K562 (cell line): Measurements from ENCODE around the gene COX10. TPM values are rescaled to one million over a fixed set of nuclear protein-coding genes. Genes with fewer than 3 reads are reported as not detected.

Source experiments
- ATAC-seq: fragments of 200-7000 bp; cut with Tn5 transposase; 3 replicates; pipeline ENCODE4 v1.9.1; 2020; ENCODE audit warnings: moderate library complexity
- BruUV-seq: library from RNA; stranded (reverse); fragments of 400-500 nt; replicated peaks from 2 replicates; lab custom pipeline; 2021; lab: Mats Ljungman, UMichigan
- CTCF ChIA-PET: fragments of 300-600 bp; formaldehyde crosslinking; extraction: SDS; loops from one replicate; lab custom pipeline; 2021; ENCODE audit warnings: low intra/inter-chr PET ratio; lab: Yijun Ruan, JAX
- POLR2A ChIA-PET: fragments of 300-600, 350-650 bp; sonication (Branson Sonifier 250); formaldehyde crosslinking; extraction: SDS; loops from one replicate; lab custom pipeline; 2021; ENCODE audit warnings: antibody characterized with exemption, inconsistent platforms; lab: Yijun Ruan, JAX
- DNase-seq, 4 experiments: peaks; one replicate each; pipeline versions ENCODE4 v3.0.0 to v3.0.0-alpha.2; 2011 to 2018; ENCODE audit warnings: low spot score in 3 of 4, mixed read lengths in 3 of 4; ENCODE audit errors: extremely low read depth in 1 of 4
- FAIRE-seq: peaks from 2 replicates; lab custom pipeline; 2011; peaks lifted over from hg19 to GRCh38; lab: Jason Lieb, UNC
- H2AFZ ChIP-seq: 2 replicates; pipeline ENCODE4 v1.6.0; 2011; ENCODE audit warnings: low read depth, low read length, control low read depth, inconsistent platforms
- H3K27ac ChIP-seq: fragments of 200-600 bp; 3 replicates; pipeline ENCODE4 v1.8.0; 2011; ENCODE audit warnings: low read depth, mild to moderate bottlenecking, control low read depth, inconsistent platforms, low read length, moderate library complexity, mixed read lengths; ENCODE audit errors: extremely low read depth
- H3K27me3 ChIP-seq, 2 experiments: fragments of 300-600 bp in 1 of 2; 2 replicates in 1 of 2; 3 replicates in 1 of 2; pipeline versions ENCODE4 v1.6.0 to v1.8.0; 2011; ENCODE audit warnings: inconsistent platforms in 2 of 2, low read length in 2 of 2, mild to moderate bottlenecking in 1 of 2, mixed read lengths in 1 of 2, moderate library complexity in 1 of 2; ENCODE audit not compliant: control insufficient read depth in 2 of 2, insufficient read depth in 2 of 2
- H3K36me3 ChIP-seq: fragments of 300-600 bp; 3 replicates; pipeline ENCODE4 v1.8.0; 2011; ENCODE audit warnings: mild to moderate bottlenecking, low read length, inconsistent platforms; ENCODE audit not compliant: control insufficient read depth, insufficient read depth
- H3K4me1 ChIP-seq, 2 experiments: fragments of 200-600 bp in 1 of 2; replicated peaks in 1 of 2; 2 replicates in 1 of 2; 3 replicates in 1 of 2; pipeline versions ENCODE4 v1.5.1 to v1.8.0; 2011; ENCODE audit warnings: inconsistent platforms in 2 of 2, low read length in 2 of 2, mild to moderate bottlenecking in 1 of 2, mixed read lengths in 1 of 2, moderate library complexity in 1 of 2; ENCODE audit not compliant: control insufficient read depth in 2 of 2, insufficient read depth in 2 of 2
- H3K4me2 ChIP-seq: 2 replicates; pipeline ENCODE4 v1.6.1; 2011; ENCODE audit warnings: low read length, control low read depth, inconsistent platforms, mixed read lengths; ENCODE audit not compliant: insufficient read depth
- H3K4me3 ChIP-seq: fragments of 200-600 bp; sonication (generic), shearing (Covaris generic); 2 replicates; pipeline ENCODE4 v1.5.1; 2016; ENCODE audit warnings: control low read depth, inconsistent platforms
- H3K79me2 ChIP-seq: fragments of 200-600 bp; 3 replicates; pipeline ENCODE4 v1.8.0; 2011; ENCODE audit warnings: low read length, inconsistent platforms; ENCODE audit not compliant: control insufficient read depth, insufficient read depth
- H3K9ac ChIP-seq, 2 experiments: 2 replicates each; pipeline versions ENCODE4 v1.6.0 to v1.6.1; 2011; ENCODE audit warnings: low read depth in 2 of 2, low read length in 2 of 2, control low read depth in 1 of 2, inconsistent platforms in 1 of 2, mild to moderate bottlenecking in 1 of 2, mixed read lengths in 1 of 2; ENCODE audit not compliant: insufficient read depth in 1 of 2
- H3K9me1 ChIP-seq: one replicate; pipeline ENCODE4 v1.6.0; 2011; ENCODE audit warnings: inconsistent platforms, mild to moderate bottlenecking, low read length, moderate library complexity; ENCODE audit not compliant: control insufficient read depth, insufficient read depth
- H3K9me3 ChIP-seq: replicated peaks from 2 replicates; pipeline ENCODE4 v1.5.1; 2011; ENCODE audit warnings: low read depth, low read length, inconsistent platforms; ENCODE audit not compliant: control insufficient read depth, insufficient read depth
- H4K20me1 ChIP-seq: replicated peaks from 2 replicates; pipeline ENCODE4 v1.6.1; 2011; ENCODE audit warnings: low read length, inconsistent platforms, mixed read lengths; ENCODE audit not compliant: control insufficient read depth, insufficient read depth
- BHLHE40 ChIP-seq: IDR thresholded peaks from 2 replicates; pipeline ENCODE4 v1.6.1; 2011; ENCODE audit warnings: low read length, improper control_type of control experiment
- CBFA2T3 ChIP-seq: fragments of 450-650 bp; IDR thresholded peaks from 2 replicates; pipeline ENCODE4 v1.6.1; 2017
- CEBPB ChIP-seq: fragments of 450-650 bp; IDR thresholded peaks from 2 replicates; pipeline ENCODE4 v1.6.1; 2016; ENCODE audit warnings: missing genetic modification characterization, missing compliant biosample characterization
- CEBPG ChIP-seq, 3 experiments: fragments of 200-800 bp in 1 of 3; sonication (Bioruptor generic) in 1 of 3; sonication (generic) in 1 of 3; formaldehyde crosslinking in 1 of 3; IDR thresholded peaks in 2 of 3; conservative IDR thresholded peaks in 1 of 3; 2 replicates each; pipeline versions ENCODE4 v1.6.1 to v1.8.0; 2016 to 2022; ENCODE audit warnings: missing compliant biosample characterization in 2 of 3, missing genetic modification characterization in 2 of 3, mild to moderate bottlenecking in 1 of 3, missing genetic modification reagents in 1 of 3
- FOXM1 ChIP-seq, 2 experiments: fragments of 450-650 bp in 1 of 2; sonication (generic) in 1 of 2; formaldehyde crosslinking in 1 of 2; IDR thresholded peaks; 2 replicates each; pipeline versions ENCODE4 v1.6.1 to v1.9.0; 2017 to 2022; ENCODE audit warnings: low read depth in 2 of 2, mild to moderate bottlenecking in 2 of 2, missing genetic modification reagents in 1 of 2, moderate library complexity in 1 of 2
- HDAC3 ChIP-seq: fragments of 450-650 bp; IDR thresholded peaks from 2 replicates; pipeline ENCODE4 v1.6.1; 2018; ENCODE audit warnings: borderline replicate concordance, mild to moderate bottlenecking, moderate library complexity; ENCODE audit not compliant: partially characterized antibody
- HOXB6 ChIP-seq: fragments of 250-450 bp; sonication (Bioruptor Pico); IDR thresholded peaks from 2 replicates; pipeline ENCODE4 v1.5.1; 2022; ENCODE audit warnings: mild to moderate bottlenecking, borderline replicate concordance
- KDM1A ChIP-seq, 2 experiments: fragments of 450-650 bp; IDR thresholded peaks; 2 replicates each; pipeline ENCODE4 v1.6.1; 2016; ENCODE audit warnings: mild to moderate bottlenecking in 2 of 2
- KLF10 ChIP-seq: fragments of 250-450 bp; sonication (Bioruptor Pico); IDR thresholded peaks from 2 replicates; pipeline ENCODE4 v1.6.1; 2021; ENCODE audit warnings: matching md5 sums
- KLF16 ChIP-seq: IDR thresholded peaks from 2 replicates; pipeline ENCODE4 v1.6.1; 2016; ENCODE audit warnings: antibody characterized with exemption
- L3MBTL2 ChIP-seq: fragments of 450-650 bp; IDR thresholded peaks from 2 replicates; pipeline ENCODE4 v1.6.1; 2016; ENCODE audit warnings: mild to moderate bottlenecking, moderate library complexity
- LEF1 ChIP-seq: fragments of 450-650 bp; IDR thresholded peaks from 2 replicates; pipeline ENCODE4 v1.6.1; 2016; ENCODE audit warnings: mild to moderate bottlenecking
- NFE2 ChIP-seq: IDR thresholded peaks from 2 replicates; pipeline ENCODE4 v1.6.1; 2014; ENCODE audit warnings: antibody characterized with exemption, low read depth
- POLR2AphosphoS5 ChIP-seq: IDR thresholded peaks from 2 replicates; pipeline ENCODE4 v1.6.1; 2011; ENCODE audit warnings: mild to moderate bottlenecking, low read depth, low read length, moderate library complexity; ENCODE audit not compliant: control insufficient read depth, insufficient read depth
- RCOR1 ChIP-seq, 2 experiments: IDR thresholded peaks; 2 replicates each; pipeline ENCODE4 v1.6.1; 2012; ENCODE audit warnings: low read depth in 2 of 2, low read length in 2 of 2, borderline replicate concordance in 1 of 2, improper control_type of control experiment in 1 of 2
- SOX6 ChIP-seq: fragments of 450-650 bp; IDR thresholded peaks from 2 replicates; pipeline ENCODE4 v1.6.1; 2014; ENCODE audit warnings: mild to moderate bottlenecking
- ZNF316 ChIP-seq: fragments of 450-650 bp; IDR thresholded peaks from 2 replicates; pipeline ENCODE4 v1.6.1; 2016
- ZNF766 ChIP-seq: fragments of 200-800 bp; sonication (Bioruptor generic); conservative IDR thresholded peaks from 2 replicates; pipeline ENCODE4 v1.6.1; 2016; ENCODE audit warnings: missing genetic modification characterization, missing compliant biosample characterization
- WGBS: fragments of 100-300 bp; shearing (Covaris generic); methylation state at CpG from one replicate; pipeline ENCODE4 v1.1.6; 2016; ENCODE audit warnings: low coverage, mixed read lengths; ENCODE audit not compliant: insufficient coverage; ENCODE audit errors: missing lambda C conversion rate; 5-methylcytosine and 5-hydroxymethylcytosine counted together
- in situ Hi-C: fragments of 300-500 bp; cut with MboI; formaldehyde crosslinking; loops from 4 replicates; pipeline ENCODE4 v1.15.0; 2018; ENCODE audit warnings: inconsistent platforms, mixed read lengths
- intact Hi-C: fragments of 100-400 bp; cut with micrococcal nuclease; formaldehyde crosslinking; loops from 2 replicates; pipeline ENCODE4 v1.14.2; 2022
- polyA plus RNA-seq, 8 experiments: library from polyadenylated mRNA; depleted of rRNA in 4 of 8; stranded (reverse) in 5 of 8; unstranded in 3 of 8; fragments of >200 nt; fragmentation: Nextera tagmentation in 2 of 8; fragmentation: Illumina TruSeq in 1 of 8; extraction: Ambion mirVana in 2 of 8; extraction: Trizol in 1 of 8; gene quantifications; 2 replicates each; pipeline versions ENCODE4 v1.2.1 to v1.2.3, GENCODE V29; 2011 to 2014; ENCODE audit warnings: inconsistent platforms in 1 of 8, missing spikeins in 1 of 8
- total RNA-seq, 7 experiments: library from RNA; depleted of rRNA in 6 of 7; stranded (reverse); fragments of >200 nt in 6 of 7; fragmentation: Illumina TruSeq in 2 of 7; extraction: Trizol in 2 of 7; gene quantifications; 2 replicates each; pipeline versions ENCODE4 v1.2.1 to v1.2.3, GENCODE V29; 2011 to 2021; ENCODE audit warnings: low replicate concordance in 1 of 7
- TF ChIP-seq, protein P1 (sequence below): fragments of 450-650 bp; formaldehyde crosslinking; IDR thresholded peaks from 2 replicates; pipeline ENCODE4 v1.4.0; 2022; ENCODE audit warnings: mild to moderate bottlenecking, moderate library complexity
- TF ChIP-seq, protein P2 (sequence below), 2 experiments: fragments of 450-650 bp; conservative IDR thresholded peaks; 2 replicates each; pipeline ENCODE4 v1.6.1; 2017; ENCODE audit warnings: mild to moderate bottlenecking in 2 of 2, moderate library complexity in 2 of 2

COX10 gene
- total and polyA plus RNA-seq, 9 of the 15 experiments (the other 6 are each of a cell fraction or from before 2014, with no cell fraction given), result 10.3 to 26.4 (median 17.8) TPM

DNA sequence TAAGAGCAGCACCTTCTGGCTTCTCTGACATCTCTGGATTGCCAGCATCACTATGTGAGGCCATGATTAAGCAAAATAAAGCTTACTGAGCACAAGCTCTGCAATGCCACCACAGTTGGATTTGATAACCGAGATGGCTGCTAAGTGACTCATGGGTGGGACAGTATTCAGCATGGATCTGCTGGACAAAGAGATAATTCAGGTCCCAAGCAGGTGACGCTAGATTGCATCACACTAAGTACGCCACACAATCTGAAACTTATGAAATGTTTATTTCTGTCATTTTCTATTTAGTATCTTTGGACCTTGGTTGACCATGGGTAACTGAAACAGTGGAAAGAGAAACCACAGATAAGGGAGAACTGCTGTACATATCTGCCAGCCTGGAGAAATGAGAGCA is 139.9 kb downstream of the COX10 start:
- peaks cover 6% of the 10 kb centered on the region; the same call in 1 of the 3 replicates for H3K36me3 ChIP-seq
- CTCF ChIA-PET, result no interaction called here
- peaks cover 0 to 14% of the 10 kb centered on the region in 2 experiments; a peak in 3 of 5 replicates for H3K4me1 ChIP-seq
- intact Hi-C loops (no loop called here), in situ Hi-C loops (no loop called here)
- H3K27me3 ChIP-seq, result no peaks in the 10 kb centered on the region
- no peaks in the 10 kb centered on the region for H4K20me1 ChIP-seq
- no TSS peak for BruUV-seq
- no peak overlapping the region for H3K4me2 ChIP-seq
- H3K9me1 ChIP-seq, result no peaks in the 10 kb centered on the region
- H3K4me3 ChIP-seq, result no peak overlapping the region
- peak overlapping the region; percentile 48; the same call in 1 of the 3 replicates for H3K27ac ChIP-seq
- H3K9ac ChIP-seq, result no peak overlapping the region
- DNase-seq (peak in 2 of 4 experiments; percentile 11 to 54), ATAC-seq (peak; percentile 86), FAIRE-seq (peak; percentile 62)
- no peaks in the 10 kb centered on the region for H3K79me2 ChIP-seq
- H3K9me3 ChIP-seq, result 0 out of 2 replicates have a peak, but pooled peaks cover 2% of the 10 kb centered on the region
- POLR2A ChIA-PET, result no interaction called here
- H2AFZ ChIP-seq, result no peak overlapping the region
- WGBS, result 3% methylated on average over 3 of the region's 3 CpGs
- TF ChIP-seq NFE2 (peak; percentile 82), SOX6 (peak; percentile 85), KLF10 (no peak), KDM1A (IDR thresholded peaks at IDR 0.05) (peak; percentile 68 to 75; a peak in 3 of 4 replicates), LEF1 (peak; percentile 37; the same call in 1 of the 2 replicates), BHLHE40 (peak; percentile 28; the same call in 1 of the 2 replicates), HOXB6 (CRISPR knock-in tag) (no peak), KLF16 (peak; percentile 54), POLR2AphosphoS5 (peak; percentile 46; the same call in 1 of the 2 replicates), CEBPB (tag) (peak; percentile 87), RCOR1 (IDR thresholded peaks at IDR 0.05; ENCODE audit: borderline replicate concordance in 1 of 2, low read depth in 2 of 2, low read length in 2 of 2) (peak in 1 of 2 experiments; percentile 90; a peak in 2 of 4 replicates), ZNF316 (peak; percentile 56; the same call in 1 of the 2 replicates), ZNF766 (CRISPR knock-in tag) (peak; percentile 57; the same call in 1 of the 2 replicates), CEBPG (CRISPR knock-in tag; IDR thresholded peaks at IDR 0.05) (peak; percentile 93), CEBPG (tag; conservative IDR thresholded peaks at IDR 0.05 in 1 of 2, IDR thresholded peaks at IDR 0.05 in 1 of 2) (peak; percentile 91 to 97), HDAC3 (no peak), FOXM1 (IDR thresholded peaks at IDR 0.05; ENCODE audit: low read depth) (0 out of 2 replicates have a peak, but pooled peaks have one; percentile 18), FOXM1 (CRISPR knock-in tag; IDR thresholded peaks at IDR 0.05; ENCODE audit: low read depth) (no peak), L3MBTL2 (peak; percentile 45; the same call in 1 of the 2 replicates), CBFA2T3 (peak; percentile 83)
- TF ChIP-seq, protein P1, sequence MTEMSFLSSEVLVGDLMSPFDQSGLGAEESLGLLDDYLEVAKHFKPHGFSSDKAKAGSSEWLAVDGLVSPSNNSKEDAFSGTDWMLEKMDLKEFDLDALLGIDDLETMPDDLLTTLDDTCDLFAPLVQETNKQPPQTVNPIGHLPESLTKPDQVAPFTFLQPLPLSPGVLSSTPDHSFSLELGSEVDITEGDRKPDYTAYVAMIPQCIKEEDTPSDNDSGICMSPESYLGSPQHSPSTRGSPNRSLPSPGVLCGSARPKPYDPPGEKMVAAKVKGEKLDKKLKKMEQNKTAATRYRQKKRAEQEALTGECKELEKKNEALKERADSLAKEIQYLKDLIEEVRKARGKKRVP (CRISPR knock-in tag), result peak; percentile 81
- TF ChIP-seq, protein P2, sequence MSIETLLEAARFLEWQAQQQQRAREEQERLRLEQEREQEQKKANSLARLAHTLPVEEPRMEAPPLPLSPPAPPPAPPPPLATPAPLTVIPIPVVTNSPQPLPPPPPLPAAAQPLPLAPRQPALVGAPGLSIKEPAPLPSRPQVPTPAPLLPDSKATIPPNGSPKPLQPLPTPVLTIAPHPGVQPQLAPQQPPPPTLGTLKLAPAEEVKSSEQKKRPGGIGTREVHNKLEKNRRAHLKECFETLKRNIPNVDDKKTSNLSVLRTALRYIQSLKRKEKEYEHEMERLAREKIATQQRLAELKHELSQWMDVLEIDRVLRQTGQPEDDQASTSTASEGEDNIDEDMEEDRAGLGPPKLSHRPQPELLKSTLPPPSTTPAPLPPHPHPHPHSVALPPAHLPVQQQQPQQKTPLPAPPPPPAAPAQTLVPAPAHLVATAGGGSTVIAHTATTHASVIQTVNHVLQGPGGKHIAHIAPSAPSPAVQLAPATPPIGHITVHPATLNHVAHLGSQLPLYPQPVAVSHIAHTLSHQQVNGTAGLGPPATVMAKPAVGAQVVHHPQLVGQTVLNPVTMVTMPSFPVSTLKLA (conservative IDR thresholded peaks at IDR 0.05), result 0 out of 4 replicates have a peak, but pooled peaks of 1 of the 2 experiments have one; percentile 20
